Hematopoietic multipotent progenitor cell treated with erythropoietin and hydrocortisone succinate and interleukin-3 and kit ligand, for 4 days (in vitro differentiated cells): ENCODE data around the gene HOXB8.
A peak's percentile ranks its signal among the peaks of the same experiment; 100 is the strongest.

Source experiments
- DNase-seq: peaks from one replicate; pipeline ENCODE4 v3.0.0-alpha.2; 2015

The HOXB8 gene

DNA sequence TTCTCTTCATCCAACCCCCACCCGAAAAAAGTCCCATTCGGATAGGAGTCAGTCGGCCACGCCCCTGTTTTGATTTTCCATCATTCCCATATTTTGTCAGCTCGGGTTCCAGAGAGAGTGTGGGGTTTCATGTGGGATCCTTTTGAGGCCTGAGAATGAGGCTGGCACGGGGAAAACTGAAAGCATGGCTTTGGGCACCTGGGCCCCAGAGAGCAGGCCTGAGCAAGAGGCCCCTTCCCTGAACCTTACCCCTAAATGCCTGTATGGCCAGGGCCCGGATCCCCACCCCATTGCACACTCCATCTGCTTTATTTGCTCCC lies 32.4 kb downstream of the HOXB8 start:
- DNase-seq: no peak

DNA sequence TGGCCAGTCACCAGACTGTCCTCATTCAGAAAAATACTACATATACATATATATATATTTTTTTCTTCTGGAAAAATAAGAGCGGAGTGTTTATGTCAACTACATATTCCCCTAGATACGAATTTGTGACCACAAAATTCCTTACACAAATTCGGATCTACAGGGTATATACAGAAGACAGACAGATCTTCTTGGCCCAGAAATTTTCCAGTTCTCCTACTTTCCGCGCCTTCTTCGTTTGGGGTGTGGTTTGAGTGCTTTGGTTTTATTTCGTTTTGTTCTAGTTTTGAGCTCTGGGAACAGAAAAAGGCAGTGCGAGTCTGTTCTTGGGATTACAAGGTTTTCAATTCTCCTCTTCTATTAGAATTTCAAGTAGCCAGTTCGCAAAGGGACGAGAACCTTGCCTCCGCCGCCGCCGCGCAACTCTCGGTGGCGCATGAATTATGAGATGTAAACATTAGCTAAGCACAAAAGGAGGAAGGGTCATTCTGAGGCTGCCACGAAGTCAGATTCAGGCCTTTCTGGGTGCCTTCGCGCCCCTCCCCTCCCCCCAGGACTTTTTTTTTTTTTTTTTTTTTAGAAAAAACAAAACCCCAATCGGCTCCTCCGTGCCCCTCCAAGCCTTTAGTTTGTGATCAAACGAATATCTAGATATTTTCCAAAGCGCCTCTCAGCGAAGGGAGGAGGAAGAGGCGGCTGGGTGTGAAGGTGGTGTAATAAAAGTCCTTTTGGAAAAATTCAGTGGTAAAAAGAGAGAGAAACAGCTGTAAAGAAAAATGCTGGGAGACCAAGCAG lies 35.1 kb downstream of the HOXB8 start:
- peak; percentile 63 for DNase-seq

DNA sequence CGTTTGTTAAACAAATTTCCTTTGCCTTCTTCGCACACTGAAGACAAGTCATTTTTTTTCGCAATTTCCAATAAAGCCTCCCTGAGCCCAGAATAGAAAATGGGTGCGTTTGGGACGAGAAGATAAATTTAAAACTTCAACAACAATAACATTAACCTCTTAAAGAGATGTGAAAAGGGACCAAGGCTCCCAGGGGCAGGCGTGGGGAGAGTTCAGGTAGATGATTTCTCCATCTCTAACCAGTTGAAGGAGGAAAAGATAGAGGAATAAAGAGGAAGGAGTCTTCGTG lies 35.7 kb downstream of the HOXB8 start:
- no peak for DNase-seq

GRCh38 chr17:48578616-48579470 lies 36.2 kb downstream of the HOXB8 start:
- DNase-seq: peak; percentile 67

DNA sequence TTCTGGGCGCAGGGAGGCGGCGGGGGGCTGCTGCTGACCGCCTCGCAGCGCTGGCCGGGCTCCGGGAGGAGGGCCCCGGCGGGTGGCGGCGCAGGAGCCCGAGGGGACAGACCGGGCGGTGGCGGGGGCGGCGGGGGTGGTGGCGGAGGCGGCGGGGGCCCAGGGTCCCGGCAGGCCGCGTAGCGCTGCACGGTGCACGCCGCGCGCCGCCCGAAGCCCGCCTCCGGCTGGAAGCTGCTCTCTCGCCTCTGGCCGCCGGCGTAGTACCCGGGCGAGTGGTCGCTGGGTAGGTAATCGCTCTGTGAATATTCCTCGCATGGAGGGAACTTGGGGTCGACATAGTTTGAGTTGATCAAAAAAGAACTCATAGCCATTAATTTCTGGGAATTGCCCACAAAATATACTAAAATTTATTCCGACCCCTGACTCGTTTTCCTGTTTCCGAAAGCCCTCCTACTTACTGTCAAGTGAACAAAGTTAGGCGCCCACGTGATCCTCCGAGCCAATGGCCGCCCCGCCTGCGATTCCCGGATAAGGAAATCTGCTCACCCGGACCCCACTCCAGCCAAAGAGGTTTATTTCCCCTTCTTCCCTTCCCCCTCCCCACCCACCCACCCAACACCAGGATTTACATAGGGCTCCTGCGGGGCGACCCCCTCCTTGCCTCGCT lies 37.0 kb downstream of the HOXB8 start, which contains the start of gene HOXB4:
Gene HOXB4 (minus strand): TSS at position 405 of the 670 bp plus-strand sequence. CDS start 31 bp downstream, at position 374.
- DNase-seq: peak; percentile 95

GRCh38 chr17:48577330-48577945 lies 37.7 kb downstream of the HOXB8 start:
- DNase-seq: peak; percentile 64

- peak; percentile 77 for DNase-seq
Observed at GRCh38 chr17:48576479-48577309, 38.4 kb downstream of the HOXB8 start.

GRCh38 chr17:48575673-48576478 lies 39.2 kb downstream of the HOXB8 start:
- DNase-seq: no peak

DNA sequence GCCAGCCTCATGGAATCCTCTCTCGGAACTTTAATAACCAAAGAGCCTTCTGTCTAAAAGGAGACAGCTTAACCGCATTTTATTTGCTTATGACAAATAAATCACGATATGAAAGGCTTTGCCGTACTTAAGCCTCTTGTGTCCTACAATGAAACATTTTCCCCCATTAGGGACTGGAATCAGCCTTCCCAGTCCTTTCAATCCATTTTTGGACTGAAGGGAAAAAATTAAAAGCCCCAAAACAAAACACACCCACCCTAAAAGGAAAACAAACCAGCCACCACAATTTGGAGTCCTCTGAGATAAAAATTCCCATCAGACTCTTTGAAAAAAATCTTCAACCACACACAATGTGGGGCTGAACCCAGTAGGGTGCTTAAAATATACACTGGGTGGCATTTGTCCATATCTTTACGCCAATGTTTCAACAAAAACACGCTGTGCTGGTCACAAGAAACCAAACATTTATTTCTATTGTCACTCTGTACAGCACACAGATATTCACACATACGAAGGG lies 40.0 kb downstream of the HOXB8 start:
- no peak for DNase-seq

DNA sequence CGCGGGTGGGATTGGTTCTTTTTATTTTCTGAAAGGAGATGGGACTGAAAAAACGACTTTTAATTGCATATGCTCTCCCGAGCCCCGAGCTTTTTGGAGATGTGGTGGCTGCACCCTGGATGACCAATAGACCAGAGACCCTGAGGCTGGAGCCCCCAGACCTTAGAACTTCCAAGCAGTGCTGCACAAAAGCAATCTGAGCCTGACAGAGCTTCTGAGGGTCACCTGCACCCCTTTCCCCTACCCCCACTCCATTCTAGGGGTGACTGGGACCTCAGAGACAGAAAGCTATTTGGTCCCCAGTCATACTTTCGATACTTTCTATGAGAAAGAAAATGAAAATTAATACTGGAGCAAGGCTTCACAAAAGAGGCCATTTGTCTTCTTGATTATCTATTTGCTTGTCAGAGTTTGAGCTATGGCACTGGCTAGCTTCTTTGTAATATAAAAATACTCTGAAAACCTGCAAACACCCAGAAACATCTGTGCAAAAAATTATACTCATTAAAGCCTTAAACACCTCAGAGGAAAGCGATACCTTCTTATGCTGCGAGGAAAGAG lies 40.5 kb downstream of the HOXB8 start:
- DNase-seq: no peak

DNA sequence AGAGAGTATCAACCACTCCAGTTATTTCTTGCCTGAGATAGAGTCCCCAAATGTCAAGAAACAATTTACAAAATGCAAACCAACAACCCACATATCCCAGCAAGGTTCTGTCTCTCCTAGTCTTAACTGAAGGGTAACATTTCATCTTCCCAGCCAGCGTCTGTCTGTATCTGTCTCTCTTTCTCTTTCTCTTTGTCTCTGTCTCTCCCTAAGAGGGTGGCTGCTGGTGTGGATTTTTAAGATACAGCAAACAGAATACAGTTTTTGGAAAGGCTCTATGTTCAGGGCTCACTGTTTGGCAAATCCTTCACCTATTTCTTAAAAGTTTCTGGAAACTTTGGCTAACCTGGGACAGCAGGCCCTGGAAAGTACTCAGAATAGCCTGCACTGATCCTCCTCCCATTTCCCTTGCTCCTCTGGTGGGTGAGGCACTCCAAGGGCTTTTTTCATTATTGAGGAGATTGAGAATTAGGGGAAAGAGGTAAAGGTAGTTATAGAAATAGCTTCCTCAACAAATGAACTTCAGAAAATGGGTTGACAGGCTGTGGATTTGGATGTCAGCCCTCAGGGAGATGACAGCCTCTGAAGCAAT lies 43.2 kb downstream of the HOXB8 start:
- DNase-seq: no peak

DNA sequence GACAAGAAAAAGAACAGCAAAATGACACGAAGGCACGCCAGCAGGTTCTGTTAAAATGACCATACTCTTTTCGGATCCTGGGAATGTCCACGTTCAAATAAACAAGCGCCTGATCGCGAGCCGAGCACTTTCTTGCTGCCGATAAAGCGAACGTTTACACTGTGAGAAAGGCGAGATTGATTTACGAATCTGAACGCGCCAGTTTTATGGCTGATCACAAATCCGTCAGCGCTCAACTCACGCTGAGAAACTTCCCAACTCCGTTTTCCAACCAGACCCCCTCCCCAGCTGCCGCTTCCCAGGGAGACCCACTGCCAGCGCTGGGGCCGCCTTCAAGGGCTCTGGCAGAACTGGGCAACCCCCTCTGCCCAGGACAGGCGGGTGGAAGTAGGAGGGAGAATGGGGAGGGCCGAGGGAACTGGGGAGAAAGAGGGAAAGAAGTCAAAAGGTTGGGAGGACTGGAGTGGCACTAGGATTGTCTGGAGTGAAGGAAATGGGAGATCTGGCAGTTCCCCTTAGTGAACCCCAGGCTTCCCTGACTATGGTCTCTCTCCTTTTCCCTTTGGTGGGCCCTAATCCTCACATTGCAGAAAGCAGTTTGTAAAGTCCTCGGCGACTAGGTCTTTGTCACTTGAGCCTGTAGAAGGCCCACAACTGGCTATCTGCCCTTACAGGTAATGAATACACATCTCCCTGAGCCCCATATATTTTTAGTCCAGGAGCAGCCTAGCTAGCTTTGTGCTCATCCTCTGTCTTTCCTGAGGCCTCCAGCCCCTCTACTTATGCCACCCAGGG lies 43.9 kb downstream of the HOXB8 start:
- no peak for DNase-seq

DNA sequence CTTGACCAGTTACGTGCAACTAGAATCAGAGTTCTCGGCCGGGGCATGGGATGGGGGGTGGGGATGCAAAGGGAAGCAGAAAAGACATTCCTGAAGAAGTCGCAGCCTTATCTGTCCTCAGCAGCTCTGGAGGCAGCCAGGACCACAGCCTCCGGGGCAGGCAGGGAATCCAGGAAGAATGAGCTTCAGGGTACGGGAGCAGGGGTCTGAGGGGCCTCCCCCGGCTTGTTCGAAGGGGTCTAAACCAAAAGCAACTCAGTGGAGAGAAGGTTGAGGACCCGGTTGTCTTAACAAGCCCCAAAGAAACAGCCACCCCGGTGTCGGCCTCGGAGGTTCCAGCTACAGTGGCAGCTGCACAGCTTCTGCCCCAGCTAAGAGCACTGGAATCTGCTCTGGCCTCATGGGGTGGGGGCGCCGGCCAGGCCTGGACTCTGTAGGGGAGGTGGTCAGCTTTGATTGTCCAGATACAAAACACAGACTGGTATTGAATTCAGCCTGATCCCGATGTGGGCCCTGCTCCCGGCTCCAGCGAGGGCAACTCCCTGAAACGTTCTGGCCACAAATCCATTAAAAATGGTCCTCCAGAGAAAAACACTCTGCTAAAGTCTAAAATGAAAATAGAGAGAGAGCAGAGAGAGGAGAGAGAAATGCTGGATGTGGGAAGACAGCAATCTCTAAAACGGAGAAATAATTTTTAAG lies 44.6 kb downstream of the HOXB8 start:
- no peak for DNase-seq

GRCh38 chr17:48569674-48570324 lies 45.3 kb downstream of the HOXB8 start:
- no peak for DNase-seq

GRCh38 chr17:48569240-48569582 lies 45.9 kb downstream of the HOXB8 start:
- DNase-seq: no peak

GRCh38 chr17:48568499-48569239 lies 46.4 kb downstream of the HOXB8 start:
- DNase-seq: no peak

- DNase-seq: no peak
Observed at GRCh38 chr17:48567646-48568354, 47.3 kb downstream of the HOXB8 start.
